ENCODE data around the gene BLCAP. TPM values are rescaled to one million over a fixed set of nuclear protein-coding genes. Genes with fewer than 3 reads are reported as not detected.
"Not testable (repeated sequence)": the region's sequence is repeated elsewhere in the genome, so short reads cannot be mapped to it uniquely, and the experiment has no call there.

Gene BLCAP, protein sequence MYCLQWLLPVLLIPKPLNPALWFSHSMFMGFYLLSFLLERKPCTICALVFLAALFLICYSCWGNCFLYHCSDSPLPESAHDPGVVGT
- 53.9 and 64.8 TPM in 2 replicates for total RNA-seq

DNA sequence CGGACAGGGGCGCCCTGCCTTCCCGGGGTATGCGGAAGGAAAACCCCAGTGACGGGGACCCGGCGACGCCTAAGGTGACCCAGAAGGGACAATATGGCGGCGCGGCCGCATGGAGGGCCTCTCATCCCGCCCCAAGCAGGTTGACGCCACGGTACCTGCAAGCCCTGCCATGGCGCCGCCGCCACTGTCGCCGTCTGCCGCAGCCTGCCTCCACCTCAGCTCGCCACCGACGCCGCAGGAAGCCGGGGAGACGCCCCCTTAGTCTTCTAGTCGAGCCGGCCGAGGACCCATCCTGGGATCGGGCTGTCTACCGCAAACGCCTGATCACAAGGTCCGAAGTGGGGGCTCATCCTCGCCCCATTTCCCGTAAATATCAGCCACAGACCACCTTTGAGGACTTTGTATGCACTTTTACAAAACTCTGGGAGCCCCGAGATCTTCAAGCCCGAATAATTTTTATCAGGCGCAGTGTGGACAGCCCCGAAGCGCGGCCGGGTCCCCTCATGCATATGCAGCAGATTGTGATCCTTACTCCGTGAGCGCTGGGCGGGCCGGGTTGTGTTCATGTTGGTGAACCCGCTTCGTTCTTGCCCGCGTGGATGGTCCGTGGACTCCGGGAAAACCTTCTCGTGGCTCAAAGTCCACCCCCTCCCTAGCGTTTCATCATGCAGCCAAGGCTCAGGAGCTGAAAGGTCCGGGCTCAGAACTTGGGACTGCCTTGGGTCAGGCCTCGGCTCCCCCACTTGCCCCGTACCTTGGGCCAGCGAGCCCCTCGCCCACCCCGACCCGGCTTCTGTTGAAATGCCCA lies at the start of gene BLCAP:
Gene BLCAP (minus strand): TSS at position 239 of the 808 bp plus-strand sequence. CDS start 8,702 bp downstream, outside the sequence.
- DNase-seq: peak; percentile 88

DNA sequence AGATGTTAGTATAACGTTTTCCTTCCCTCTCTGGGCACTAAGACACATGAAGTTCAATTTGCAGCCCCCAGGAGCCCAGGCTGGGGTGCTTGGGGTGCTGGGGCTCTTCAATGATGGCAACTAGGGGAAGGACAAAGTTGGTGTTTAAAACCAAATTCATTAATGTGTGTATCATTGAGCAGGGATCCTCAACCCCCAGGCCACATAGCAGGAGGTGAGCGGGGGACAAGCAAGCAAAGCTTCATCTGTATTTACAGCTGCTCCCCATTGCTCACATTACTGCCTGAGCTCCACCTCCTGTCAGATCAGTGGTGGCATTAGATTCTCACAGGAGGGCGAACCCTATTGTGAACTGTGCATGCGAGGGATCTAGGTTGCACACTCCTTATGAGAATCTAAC lies 49.8 kb upstream of the BLCAP start:
- not testable (repeated sequence) for DNase-seq

DNA sequence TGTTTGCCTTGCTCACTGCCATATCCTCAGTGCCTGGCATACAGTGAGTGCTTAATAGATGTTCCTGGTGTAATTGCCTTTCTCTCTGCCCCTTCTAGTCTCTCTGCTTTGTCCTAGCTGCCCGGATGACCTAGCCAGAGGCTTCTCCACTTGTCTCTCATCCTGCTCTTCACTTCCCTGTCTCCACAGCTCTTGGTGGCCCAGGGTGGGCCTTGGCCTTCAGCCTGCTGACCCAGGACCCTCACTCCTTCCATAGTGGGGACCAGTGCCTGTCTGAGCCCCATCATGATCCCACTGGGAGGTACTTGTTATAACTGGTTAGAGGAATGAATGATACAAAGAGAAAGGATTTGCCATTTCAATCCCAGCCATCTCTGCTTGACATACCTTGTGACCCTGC lies 49.2 kb upstream of the BLCAP start:
- no peak for DNase-seq

DNA sequence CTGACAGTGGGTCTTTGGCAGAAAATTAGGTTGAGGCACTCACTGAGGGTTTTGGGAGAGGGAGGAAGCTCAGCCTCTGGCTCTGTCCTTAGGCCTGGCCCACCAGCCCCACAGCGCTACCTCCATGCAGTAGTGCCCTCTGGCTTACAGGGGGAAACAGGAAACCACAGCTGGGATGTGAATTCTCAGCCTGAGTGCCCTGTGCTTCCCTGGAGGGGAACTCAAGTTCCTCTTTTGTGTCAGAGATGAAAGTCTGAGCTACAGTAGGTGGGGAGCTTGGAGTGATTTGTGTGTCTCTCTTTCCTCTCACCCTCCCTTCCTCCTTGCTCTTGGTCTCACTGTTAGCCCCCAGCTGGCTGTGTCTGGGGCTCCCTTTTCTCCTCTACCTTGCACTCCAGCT lies 48.2 kb upstream of the BLCAP start:
- no peak for DNase-seq

DNA sequence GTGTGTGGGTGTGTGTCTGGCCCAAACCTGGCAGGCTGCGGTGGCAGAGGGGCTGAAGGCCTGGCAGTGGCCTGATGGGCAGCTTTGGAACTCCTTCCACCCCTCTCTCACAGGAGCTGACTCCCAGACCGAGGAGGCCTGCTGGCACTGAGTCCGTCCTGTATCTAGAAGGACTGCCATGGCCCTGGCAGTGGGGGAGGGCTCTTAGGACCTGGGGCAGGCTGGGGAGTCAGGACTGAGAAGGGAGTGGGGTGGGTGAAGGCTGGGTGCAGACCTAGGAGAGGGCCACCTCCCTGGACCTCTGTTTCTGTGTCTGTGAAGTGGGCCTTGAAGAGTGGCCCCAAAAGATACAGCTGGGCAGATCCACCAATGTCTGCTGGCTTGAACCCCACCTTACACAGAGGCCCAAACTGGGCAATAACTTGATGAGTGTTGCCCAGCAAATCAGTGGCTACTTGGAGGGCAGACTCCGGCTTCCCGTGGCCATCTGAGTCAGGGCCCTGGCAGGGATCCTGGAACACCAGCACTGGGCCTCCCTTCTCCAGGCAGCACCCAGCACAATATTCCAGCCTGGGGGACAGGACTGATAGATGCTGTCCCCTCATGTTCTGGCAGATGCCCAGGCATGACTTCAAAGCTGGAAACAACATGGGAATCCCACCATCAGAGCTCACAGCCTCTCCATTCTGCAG lies 46.7 kb upstream of the BLCAP start:
- no peak for DNase-seq

DNA sequence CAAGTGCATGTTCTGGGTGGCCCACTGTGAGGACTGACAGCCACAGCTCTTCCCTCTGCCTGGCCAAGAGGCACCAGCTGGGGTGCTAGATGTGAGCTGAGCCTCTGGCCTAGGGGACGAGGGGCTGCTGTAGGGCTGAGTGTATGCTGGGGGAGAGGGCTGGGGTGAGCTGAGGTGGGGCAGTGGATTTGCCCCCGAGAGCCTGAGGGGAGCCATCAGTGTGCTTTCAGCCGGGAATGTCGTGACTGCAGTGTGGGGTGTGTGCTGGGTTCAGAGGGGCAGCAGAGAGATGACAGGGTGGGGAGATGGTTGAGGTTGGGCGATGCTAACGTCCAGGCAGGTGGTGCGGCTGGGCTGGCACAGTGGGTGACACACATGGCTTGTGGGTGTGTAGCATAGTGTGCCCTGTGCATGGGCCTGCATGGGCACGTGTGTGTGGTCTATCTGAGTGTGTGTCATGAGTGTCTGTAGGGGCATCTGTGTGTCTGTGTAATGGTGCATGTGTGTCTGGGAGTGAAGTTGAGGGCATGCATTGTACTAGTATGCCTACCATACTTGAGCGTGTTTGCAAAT lies 46.0 kb upstream of the BLCAP start:
- DNase-seq: no peak

DNA sequence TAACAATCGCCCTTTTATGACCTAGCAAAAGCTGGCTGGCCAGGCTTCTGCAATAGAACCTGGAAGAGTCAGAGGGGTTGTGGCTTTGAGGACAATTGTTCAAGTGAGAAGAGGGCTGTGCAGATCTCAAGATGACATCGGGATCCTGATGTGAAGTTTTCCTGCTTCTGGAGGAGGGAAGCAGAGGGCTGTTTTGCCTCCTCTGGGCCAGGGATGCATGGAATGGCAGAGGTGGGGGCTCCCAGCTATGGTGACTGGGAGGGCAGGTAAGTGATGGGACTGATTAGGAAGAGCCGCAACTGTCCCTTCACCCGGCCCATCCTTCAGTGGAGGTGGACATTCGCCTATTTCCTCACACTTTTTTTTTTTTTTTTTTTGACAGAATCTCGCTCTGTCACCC lies 43.4 kb upstream of the BLCAP start:
- DNase-seq: no peak

DNA sequence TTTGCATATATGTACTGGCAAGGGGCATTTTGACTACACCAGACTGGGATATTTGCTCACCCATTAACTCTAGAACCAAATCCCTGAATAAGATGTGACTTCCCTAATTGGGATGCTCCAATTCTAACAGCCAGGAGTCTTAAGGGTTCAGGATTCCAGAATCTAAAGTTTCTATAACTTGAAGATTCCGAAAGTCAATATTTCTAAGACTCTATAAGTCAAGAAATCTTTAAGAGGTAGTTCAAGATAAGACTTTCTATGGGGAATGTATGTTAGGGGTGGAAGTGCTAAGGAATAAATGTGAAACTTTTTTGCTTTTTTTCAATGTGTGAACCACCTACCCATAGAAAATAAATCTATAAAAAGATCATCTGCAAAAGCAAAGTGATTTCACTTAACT lies 42.7 kb upstream of the BLCAP start:
- DNase-seq: no peak

DNA sequence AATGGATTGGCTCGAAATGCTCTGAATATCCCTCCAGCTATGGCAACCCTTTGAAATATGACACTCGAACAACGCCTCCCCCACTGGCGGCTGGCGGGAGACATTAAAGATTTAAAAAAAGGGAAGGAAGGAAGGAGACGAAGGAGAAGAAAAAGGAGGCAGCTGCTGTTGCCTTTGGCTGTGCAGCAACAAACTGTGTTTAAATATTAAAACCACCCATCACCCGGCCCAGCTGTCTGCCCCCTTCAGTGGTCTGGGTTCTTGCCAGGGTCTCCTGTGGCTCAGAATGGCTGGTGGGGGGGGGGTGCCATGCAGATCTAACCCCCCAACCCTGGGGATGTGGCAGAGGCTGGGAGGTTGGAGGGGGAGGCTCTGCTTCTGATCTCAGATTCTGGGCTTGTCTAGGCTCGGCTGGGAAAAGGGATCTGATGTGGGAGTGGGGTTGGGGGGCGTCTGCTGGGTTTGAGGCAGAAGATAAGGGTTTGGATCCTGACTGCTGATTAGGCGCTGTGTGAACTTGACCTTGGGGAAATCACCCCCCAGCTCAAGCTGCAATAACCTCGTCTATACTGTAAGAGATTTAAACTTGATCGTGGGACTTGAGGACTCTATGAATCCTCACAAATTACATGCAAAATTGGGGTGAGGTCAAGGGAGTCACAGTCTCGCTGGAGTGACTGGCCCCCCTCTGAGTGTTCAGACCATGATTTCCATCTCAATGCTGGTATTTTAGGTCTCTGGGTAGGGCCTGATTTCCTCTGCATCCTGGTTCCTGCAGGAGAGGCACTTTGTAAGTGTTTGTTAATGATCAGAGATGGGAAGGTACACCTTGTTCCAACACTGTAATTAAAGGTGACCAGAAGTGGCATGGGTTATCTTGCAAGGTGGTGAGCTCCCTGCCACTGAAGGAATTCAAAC lies 40.3 kb upstream of the BLCAP start:
- no peak for DNase-seq

DNA sequence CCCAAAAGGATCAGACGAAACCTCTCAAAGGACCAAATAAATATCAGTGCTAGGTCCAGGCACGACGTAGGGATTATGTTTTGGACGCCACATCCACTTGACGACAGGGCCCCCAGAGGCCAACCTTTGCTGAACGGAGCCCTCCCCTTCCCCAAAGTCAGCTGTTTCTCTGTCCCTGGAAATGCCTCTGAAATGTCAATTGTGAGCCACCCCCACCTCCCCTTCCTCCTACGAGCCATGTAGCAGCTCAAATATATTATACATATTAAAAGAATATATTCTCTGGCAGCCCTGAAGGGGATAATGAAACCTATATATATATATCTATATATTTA lies 39.6 kb upstream of the BLCAP start:
- no peak for DNase-seq

DNA sequence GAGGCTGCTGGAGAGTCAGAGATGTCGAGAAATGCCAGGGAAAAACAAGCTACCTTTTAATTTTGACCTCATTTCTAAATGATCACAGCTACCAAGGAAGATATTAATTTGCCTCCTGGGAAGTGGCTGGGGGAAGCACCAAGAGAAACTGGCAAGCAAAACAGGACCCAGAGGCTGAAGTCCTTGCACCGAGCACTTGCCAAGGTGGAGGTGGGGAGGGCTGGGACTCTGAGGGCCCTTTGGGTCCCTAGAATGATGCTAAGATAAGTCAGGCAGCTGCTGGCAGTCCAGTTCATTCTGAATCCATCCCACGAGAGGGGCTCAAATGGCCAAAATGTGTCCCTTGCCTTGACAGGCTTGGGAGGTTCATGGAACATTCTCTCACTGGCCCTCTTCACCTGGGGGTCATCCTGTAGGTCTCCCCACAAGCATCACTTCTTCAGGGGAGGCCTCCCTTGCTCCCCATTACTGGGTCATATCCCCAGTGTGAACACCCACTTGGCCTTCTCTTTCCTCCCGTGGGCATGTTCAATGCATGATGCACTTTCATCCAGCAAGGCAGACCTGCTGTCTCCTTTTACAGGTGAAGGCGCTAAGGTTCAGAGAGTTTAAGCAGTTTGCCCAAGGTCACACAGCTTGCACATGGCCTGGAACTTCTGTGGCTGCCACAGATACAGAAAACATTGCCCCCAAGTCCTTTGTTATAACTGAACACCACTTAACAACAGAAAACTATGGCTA lies 39.1 kb upstream of the BLCAP start:
- DNase-seq: no peak

DNA sequence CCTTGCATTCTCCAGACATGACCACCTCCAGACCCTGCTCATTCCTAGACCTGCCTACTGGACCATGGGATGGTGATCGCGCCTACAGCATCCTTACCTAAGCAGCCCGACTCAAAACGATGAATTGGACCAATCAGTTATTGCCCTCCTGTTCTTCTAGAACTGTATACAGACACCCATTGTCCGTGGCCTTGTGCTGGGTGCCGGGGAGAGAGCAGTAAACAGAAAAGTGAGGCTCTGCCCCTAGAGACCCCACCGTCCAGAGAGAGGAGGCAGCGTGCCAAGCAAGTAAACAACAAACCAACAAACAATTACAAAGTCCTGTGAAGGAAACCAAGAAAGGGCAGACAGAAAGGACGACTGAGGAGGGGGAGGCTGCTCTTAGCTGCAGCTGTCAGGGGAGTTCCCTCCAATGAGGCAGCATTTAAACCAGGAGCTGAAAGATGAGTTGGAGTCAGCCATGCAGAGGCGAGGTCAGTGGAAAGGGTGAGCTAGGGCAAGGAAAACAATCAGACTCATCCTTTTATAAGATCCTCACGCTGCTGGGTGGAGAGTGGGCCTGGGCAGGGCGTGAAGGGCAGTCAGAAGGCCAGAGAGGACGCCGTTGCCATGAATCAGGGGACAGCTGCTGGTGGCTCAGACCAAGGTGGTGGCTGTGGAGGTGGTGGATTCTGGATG lies 37.6 kb upstream of the BLCAP start:
- no peak for DNase-seq

DNA sequence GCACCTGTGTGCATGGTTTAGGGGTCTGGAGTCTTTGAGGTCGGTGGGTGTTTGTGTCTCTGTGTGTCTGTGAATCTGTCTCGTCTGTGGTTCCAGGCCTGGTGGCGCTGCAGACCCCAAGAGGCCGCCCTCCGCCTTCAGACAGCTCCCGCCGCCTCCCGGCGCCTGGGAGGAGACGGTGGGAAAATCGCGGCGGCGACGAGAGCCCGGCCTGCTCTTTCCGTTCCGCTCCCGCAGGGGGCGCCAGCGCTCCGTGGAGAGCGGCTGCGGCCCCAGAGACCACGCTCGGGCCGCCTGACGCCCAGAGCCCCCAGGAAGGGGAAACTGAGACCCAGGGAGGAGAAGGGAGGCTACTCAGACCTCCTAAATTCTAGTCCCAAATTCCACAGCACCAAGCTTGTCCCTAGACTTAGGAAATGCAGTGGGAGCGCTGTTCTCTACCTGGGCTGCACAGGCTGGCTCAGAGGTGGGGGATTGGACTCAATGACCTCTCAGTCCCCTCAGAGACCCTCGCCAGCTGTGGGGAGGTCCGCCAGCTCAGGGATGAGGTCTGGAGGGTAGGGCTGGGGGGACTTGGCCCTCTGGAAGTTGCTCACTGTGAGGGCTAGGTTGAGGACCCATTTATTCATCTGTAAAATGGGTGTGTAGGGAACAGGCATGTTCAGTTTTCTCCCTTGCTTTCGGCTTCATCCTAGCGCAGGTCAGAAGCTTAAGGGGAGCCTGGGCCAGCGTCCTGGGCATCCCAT lies 36.9 kb upstream of the BLCAP start:
- peak; percentile 51 for DNase-seq

DNA sequence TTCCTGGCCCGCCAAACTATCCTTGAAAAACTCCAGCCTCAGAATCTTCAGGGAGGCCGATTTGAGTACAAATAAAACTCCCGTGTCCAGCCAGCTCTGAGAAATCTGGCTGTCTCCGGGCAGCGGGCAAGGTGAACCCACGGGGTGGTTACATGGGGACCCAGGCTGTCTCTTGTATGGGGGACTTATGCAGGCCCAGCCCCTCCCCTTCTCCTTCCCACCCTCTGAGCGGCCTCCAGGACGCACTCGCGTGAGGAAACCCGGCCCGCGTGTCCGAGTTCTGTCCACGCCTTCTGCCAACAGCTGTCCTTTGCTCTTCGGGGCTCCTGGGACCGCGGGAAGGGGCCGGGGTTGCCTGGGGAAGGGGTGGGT lies 36.3 kb upstream of the BLCAP start:
- no peak for DNase-seq

DNA sequence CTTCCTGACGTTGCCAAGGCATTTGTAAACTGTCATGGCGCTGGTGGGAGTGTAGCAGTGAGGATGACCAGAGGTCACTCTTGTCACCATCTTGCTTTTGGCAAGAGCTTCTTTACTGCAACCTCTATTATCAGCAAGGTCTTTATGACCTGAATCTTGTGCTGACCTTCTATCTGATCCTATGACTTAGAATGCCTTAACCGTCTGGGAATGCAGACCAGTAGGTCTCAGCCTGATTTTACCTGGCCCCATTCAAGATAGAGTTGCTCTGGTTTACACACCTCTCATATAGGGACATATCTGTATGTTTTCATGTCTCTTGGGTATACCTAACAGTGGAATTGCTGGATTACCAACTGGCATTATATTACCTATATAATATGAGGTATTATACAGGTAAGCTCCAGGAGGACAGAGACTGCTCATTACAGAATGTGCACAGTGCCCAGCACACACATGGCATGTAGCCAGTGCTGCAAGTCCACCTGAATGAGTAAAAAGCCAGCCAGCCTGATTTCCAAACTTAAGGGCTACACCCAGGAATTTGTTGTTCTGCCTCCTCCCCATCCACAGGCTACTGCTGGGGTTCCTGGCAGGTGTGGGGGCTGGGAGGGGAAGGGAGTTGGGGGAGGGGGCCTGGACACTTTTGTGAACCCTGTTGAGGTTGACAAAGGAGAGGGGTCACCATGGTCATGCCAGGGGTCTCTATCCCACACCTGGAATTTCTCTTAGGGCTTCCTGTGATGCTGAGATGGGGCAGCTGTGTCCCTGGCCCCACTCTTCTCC lies 35.2 kb upstream of the BLCAP start:
- DNase-seq: no peak

DNA sequence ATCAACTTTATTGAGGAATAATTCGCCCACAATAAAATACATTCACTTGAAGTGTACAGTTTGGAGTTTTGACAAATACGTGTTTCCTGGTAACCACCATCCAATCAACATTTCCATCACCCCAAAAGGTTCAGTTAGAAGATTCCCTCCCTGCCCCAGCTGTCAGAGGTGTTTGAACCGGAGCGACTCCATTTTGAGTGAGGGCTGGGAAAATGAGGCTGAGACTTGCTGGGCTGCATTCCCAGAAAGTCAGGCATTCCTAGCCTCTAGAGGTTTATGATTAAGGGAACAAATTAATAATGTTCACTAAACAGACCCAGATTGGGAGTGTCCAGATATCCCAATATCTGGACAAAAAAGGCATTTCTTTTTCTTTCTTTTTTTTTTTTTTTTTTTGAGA lies 33.0 kb upstream of the BLCAP start:
- DNase-seq: no peak

DNA sequence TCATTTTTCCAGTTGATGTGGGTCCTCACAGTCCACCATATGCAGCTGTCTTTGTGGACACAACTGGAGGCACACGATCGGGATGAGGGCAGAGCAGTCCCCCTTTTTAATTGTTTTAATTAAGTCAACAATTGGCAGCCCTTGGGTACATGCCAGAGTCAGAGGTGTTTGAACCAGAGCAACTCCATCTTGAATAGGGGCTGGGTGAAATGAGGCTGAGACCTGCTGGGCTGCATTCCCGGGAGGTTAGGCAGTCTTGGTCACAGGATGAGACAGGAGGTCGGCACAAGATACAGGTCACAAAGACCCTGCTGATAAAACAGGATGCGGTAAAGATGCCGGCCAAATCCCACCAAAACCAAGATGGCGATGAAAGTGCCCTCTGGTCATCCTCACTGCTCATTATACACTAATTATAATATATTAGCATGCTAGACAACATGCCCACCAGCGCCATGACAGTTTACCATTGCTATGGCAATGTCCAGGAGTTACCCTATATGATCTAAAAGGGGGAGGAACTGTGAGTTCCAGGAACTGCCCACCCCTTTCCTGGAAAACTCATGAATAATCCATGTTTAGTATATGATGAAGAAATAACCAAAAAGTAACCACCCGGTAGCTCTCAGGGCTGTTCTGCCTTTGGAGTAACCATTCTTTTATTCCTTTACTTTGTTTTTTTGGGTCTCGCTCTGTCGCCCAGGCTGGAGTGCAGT lies 31.8 kb upstream of the BLCAP start:
- DNase-seq: no peak

DNA sequence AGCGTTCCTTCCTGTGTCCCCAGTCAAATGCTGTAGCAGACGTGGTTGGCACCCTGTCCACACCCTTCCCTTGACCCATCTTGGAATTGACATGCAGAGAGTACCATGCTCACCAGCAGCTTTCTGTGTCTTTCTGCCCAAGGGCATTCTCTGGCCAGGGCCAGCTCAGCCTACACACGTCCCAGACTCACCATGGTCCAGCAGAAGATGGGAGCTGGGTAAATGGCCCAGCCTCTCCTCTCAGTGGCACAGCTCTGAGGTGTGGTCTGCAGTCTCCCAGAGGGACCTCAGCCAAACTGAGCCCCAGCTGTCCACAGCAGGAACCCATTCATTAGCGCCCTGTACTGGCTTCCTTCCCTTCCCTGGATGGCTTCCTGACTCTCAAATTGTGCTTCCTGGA lies 31.1 kb upstream of the BLCAP start:
- DNase-seq: no peak

DNA sequence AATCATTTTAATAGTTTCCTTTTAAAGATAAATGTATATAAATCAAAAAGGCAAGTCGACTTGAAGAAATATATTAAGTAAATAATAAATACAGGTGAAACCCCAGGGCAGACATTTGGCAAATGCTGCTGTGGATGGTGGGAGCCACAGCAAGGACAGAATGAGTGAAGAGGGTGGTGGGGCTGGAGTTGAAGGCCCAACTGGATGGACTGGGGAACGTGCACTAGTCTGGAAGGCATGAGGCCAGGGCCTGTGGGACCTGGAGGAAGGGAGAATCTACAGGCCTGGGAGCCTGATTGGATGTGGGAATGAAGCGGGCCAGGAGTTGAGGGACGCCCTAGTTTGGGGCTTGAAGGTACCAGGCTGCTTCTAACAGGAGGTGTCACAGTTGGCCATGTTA lies 30.6 kb upstream of the BLCAP start:
- DNase-seq: no peak

All from dermis blood vessel endothelial cell (primary cell).